ENCODE measurements around the gene HTRA3. TPM values are rescaled to one million over a fixed set of nuclear protein-coding genes. Genes with fewer than 3 reads are reported as not detected.

The HTRA3 gene
- total RNA-seq, 1 donor from 2014 or later = 35.2 TPM

- Mint-ChIP-seq H3K9me3 (ENCODE audit: unreplicated experiment) (no peaks in the 10 kb centered on the region), H3K36me3 (ENCODE audit: low read depth, unreplicated experiment) (no peaks in the 10 kb centered on the region), H3K4me1 (ENCODE audit: low read depth, unreplicated experiment) (peaks cover 6% of the 10 kb centered on the region), H3K27ac (ENCODE audit: unreplicated experiment) (no peak overlapping the region), H3K27me3 (ENCODE audit: low read depth, unreplicated experiment) (peaks cover 29% of the 10 kb centered on the region), H3K4me3 (ENCODE audit: unreplicated experiment) (no peak overlapping the region)
- Histone ChIP-seq H3K27ac (ENCODE audit: low read depth, low read length) (no peak overlapping the region), H3K4me3 (ENCODE audit: insufficient read depth, low read depth, low read length) (no peak overlapping the region), H3K79me2 (ENCODE audit: insufficient read depth, low read length) (no peaks in the 10 kb centered on the region), H4K20me1 (ENCODE audit: insufficient read depth, low read length) (no peaks in the 10 kb centered on the region), H3K4me2 (ENCODE audit: low read length) (no peak overlapping the region), H3K9me3 (ENCODE audit: insufficient read depth, low read depth, low read length) (no peaks in the 10 kb centered on the region), H3K9ac (ENCODE audit: low read length) (no peak overlapping the region), H3K4me1 (ENCODE audit: insufficient read depth, low read length) (peaks cover 15% of the 10 kb centered on the region), H3K36me3 (ENCODE audit: insufficient read depth, low read length) (no peaks in the 10 kb centered on the region), H2AFZ (ENCODE audit: low read depth, low read length) (no peak overlapping the region), H3K27me3 (ENCODE audit: insufficient read depth, low read length) (peaks cover 5% of the 10 kb centered on the region)
- TF ChIP-seq CTCF (IDR thresholded peaks at IDR 0.05; ENCODE audit: insufficient read depth, low read depth, low read length) (no peak), EZH2 (IDR thresholded peaks at IDR 0.05; ENCODE audit: insufficient read depth, low read length) (no peak)
- no peak for DNase-seq (ENCODE audit: low read depth)
- FAIRE-seq = no peak
These were observed 5.4 kb upstream of the HTRA3 start for GRCh38 chr4:8264106-8264505.

- no peaks in the 10 kb centered on the region for H3K9me3 ChIP-seq (ENCODE audit: insufficient read depth, low read depth, low read length)
- DNase-seq (ENCODE audit: low read depth) = no peak
- H3K36me3 ChIP-seq (ENCODE audit: insufficient read depth, low read length) = no peaks in the 10 kb centered on the region
- H3K27me3 ChIP-seq (ENCODE audit: insufficient read depth, low read length) = peaks cover 10% of the 10 kb centered on the region
- no peak overlapping the region for H3K27ac ChIP-seq (ENCODE audit: low read depth, low read length)
- H2AFZ ChIP-seq (ENCODE audit: low read depth, low read length) = no peak overlapping the region
- H3K9ac ChIP-seq (ENCODE audit: low read length) = no peak overlapping the region
- H4K20me1 ChIP-seq (ENCODE audit: insufficient read depth, low read length) = no peaks in the 10 kb centered on the region
- H3K4me1 ChIP-seq (ENCODE audit: insufficient read depth, low read length) = peaks cover 24% of the 10 kb centered on the region
- Mint-ChIP-seq H3K36me3 (ENCODE audit: low read depth, unreplicated experiment) (no peaks in the 10 kb centered on the region), H3K27ac (ENCODE audit: unreplicated experiment) (no peak overlapping the region), H3K4me1 (ENCODE audit: low read depth, unreplicated experiment) (peaks cover 7% of the 10 kb centered on the region), H3K9me3 (ENCODE audit: unreplicated experiment) (no peaks in the 10 kb centered on the region), H3K4me3 (ENCODE audit: unreplicated experiment) (no peak overlapping the region), H3K27me3 (ENCODE audit: low read depth, unreplicated experiment) (peaks cover 27% of the 10 kb centered on the region)
- TF ChIP-seq CTCF (IDR thresholded peaks at IDR 0.05; ENCODE audit: insufficient read depth, low read depth, low read length) (no peak), EZH2 (IDR thresholded peaks at IDR 0.05; ENCODE audit: insufficient read depth, low read length) (no peak)
- no peak overlapping the region for H3K4me3 ChIP-seq (ENCODE audit: insufficient read depth, low read depth, low read length)
- no peaks in the 10 kb centered on the region for H3K79me2 ChIP-seq (ENCODE audit: insufficient read depth, low read length)
- H3K4me2 ChIP-seq (ENCODE audit: low read length) = no peak overlapping the region
- FAIRE-seq = no peak
These were observed 4.2 kb upstream of the HTRA3 start for GRCh38 chr4:8265171-8265929.

GRCh38 chr4:8266088-8266487 lies 3.5 kb upstream of the HTRA3 start:
- H4K20me1 ChIP-seq (ENCODE audit: insufficient read depth, low read length) = no peaks in the 10 kb centered on the region
- H3K4me1 ChIP-seq (ENCODE audit: insufficient read depth, low read length) = peaks cover 18% of the 10 kb centered on the region
- no peak overlapping the region for H2AFZ ChIP-seq (ENCODE audit: low read depth, low read length)
- Mint-ChIP-seq H3K4me3 (ENCODE audit: unreplicated experiment) (no peak overlapping the region), H3K36me3 (ENCODE audit: low read depth, unreplicated experiment) (no peaks in the 10 kb centered on the region), H3K27ac (ENCODE audit: unreplicated experiment) (no peak overlapping the region), H3K4me1 (ENCODE audit: low read depth, unreplicated experiment) (peaks cover 7% of the 10 kb centered on the region), H3K27me3 (ENCODE audit: low read depth, unreplicated experiment) (peaks cover 33% of the 10 kb centered on the region), H3K9me3 (ENCODE audit: unreplicated experiment) (no peaks in the 10 kb centered on the region)
- no peaks in the 10 kb centered on the region for H3K79me2 ChIP-seq (ENCODE audit: insufficient read depth, low read length)
- H3K27ac ChIP-seq (ENCODE audit: low read depth, low read length) = no peak overlapping the region
- FAIRE-seq = no peak
- H3K9me3 ChIP-seq (ENCODE audit: insufficient read depth, low read depth, low read length) = no peaks in the 10 kb centered on the region
- no peak overlapping the region for H3K9ac ChIP-seq (ENCODE audit: low read length)
- H3K4me2 ChIP-seq (ENCODE audit: low read length) = no peak overlapping the region
- DNase-seq (ENCODE audit: low read depth) = no peak
- H3K4me3 ChIP-seq (ENCODE audit: insufficient read depth, low read depth, low read length) = no peak overlapping the region
- no peaks in the 10 kb centered on the region for H3K36me3 ChIP-seq (ENCODE audit: insufficient read depth, low read length)
- TF ChIP-seq CTCF (IDR thresholded peaks at IDR 0.05; ENCODE audit: insufficient read depth, low read depth, low read length) = no peak
- TF ChIP-seq EZH2 (IDR thresholded peaks at IDR 0.05; ENCODE audit: insufficient read depth, low read length) = no peak
- peaks cover 16% of the 10 kb centered on the region for H3K27me3 ChIP-seq (ENCODE audit: insufficient read depth, low read length)

Data from astrocyte (in vitro differentiated cells and primary cell).